GM18867 (cell line): ENCODE data around the gene BSPRY.
"Not testable (repeated sequence)": the region's sequence is repeated elsewhere in the genome, so short reads cannot be mapped to it uniquely, and the experiment has no call there.

Experiments
- ATAC-seq: cut with Tn5 transposase; IDR thresholded peaks from one replicate; pipeline ENCODE4 v1.9.1; 2021; ENCODE audit warnings: mild to moderate bottlenecking, moderate library complexity; ENCODE audit not compliant: unreplicated experiment

BSPRY gene

GRCh38 chr9:113340011-113340699 is 9.2 kb upstream of the BSPRY start, which contains the start of gene WDR31:
Gene WDR31 (minus strand): TSS chr9:113340275. CDS start chr9:113332022, 8,253 bp downstream.
- peak; percentile 99 for ATAC-seq

GRCh38 chr9:113341712-113342410 is 7.5 kb upstream of the BSPRY start:
- no peak for ATAC-seq

DNA sequence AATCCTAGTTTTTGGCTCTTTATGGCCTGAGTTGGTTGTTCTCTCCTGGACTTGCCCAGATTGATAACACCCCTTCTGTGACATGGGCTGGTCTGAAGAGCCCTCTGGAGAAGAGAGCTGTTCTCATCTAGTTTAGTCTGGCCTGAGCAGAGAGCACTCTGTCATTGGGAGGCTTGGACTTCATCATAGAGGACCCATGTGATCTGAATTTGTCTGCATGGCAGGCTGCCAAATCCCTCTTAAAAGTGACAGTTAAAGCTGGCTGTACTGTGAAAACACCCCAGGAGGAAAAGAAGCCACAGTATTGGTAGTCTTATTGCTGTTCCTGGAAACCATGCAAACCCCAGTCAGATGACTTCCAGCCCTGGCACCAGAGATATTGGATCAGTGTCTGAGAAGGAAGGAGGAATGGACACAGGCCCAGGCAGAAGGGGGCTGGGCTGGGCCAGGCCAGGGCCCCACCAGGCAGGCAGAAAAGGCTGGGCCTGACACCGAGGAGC is 5.6 kb upstream of the BSPRY start:
- ATAC-seq: no peak

DNA sequence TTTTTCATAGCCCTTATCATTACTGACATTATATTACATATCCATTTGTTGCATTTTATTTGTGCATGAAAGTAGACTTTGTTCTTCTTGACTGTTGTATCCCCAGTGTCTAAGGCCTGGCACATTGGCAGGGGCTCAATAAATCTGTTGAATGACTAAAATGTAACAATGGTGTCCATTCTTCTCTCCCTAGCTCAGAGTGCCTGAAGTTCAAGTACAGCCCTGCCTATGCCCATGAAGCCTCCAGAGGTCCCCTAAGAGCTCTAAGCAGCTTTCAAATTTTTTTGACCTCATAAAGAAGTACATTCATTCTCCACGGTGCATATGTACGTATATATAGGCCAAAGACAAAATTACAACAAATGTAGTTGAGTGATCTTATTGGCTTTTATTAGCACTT is 4.2 kb upstream of the BSPRY start:
- ATAC-seq: no peak

DNA sequence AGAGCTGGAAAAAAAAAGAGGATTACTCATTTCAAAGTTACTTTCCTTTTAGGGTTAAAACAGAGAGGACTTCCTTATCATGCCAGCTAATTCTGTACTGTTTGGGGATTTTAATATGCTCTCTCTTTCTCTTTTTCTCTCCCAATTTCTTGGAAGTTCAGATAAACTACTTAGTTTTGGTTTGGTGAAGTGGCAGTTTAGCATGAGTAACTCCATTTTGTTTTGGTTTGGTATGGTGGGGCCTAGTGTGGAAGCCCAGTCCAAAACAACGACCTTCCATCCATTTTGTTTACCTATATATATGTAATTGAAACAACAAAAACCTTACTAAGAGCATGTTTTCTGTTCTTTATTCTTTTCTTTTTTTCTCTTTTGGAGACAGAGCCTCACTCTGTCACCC is 3.7 kb upstream of the BSPRY start:
- no peak for ATAC-seq

DNA sequence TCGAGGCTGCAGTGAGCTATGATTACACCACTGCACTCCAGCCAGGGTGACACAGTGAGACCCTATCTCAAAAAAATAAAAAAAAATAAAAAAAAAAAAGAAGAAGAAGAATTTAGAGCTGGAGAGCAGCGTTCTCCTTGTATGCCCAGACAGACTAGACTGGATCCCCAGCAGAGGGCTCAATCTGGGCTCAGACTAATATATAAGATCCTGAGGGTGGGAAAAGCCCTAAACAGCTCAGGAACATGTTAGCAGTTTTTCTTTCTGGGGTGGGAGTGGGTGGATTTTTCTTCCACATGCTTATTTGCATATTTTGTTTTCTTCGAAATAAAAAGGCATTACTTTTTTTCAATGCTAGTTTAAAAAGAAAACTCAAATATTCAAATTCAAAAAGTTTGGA is 904 bp upstream of the BSPRY start:
- no peak for ATAC-seq

- ATAC-seq: no peak
Measured at GRCh38 chr9:113349066-113349444, 286 bp upstream of the BSPRY start.

- ATAC-seq: no peak
Measured at GRCh38 chr9:113350107-113350661, 843 bp downstream of the BSPRY start.

- no peak for ATAC-seq
Measured at GRCh38 chr9:113350937-113351336, 1.6 kb downstream of the BSPRY start.

GRCh38 chr9:113352006-113352405 is 2.7 kb downstream of the BSPRY start:
- no peak for ATAC-seq

- no peak for ATAC-seq
Measured at GRCh38 chr9:113352411-113352810, 3.1 kb downstream of the BSPRY start.

DNA sequence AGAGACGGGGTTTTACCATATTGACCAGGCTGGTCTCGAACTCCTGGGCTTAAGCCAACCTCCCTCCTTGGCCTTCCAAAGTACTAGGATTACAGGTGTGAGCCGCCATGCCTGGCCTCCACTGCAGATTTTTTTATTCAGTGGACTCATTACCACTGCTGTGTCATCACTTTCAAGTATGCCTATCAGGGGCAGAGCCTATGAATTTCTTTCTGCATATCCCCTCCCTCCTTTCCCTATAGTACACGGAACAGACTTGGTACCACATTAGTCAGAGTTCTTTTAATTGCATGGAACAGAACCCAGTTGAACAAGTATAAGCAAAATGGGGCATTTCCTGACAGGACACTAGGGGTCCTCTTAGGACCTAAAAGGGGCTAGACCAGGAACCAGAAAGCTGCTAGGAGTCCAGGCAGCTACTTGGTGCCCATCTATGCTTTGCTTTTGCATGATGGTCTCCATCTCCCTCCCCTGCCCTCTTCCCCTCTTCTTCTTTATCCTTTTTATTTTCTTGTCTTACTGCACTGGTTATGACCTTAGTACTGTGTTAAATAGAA is 5.8 kb downstream of the BSPRY start:
- no peak for ATAC-seq

- no peak for ATAC-seq
Measured at GRCh38 chr9:113356686-113357292, 7.4 kb downstream of the BSPRY start.

DNA sequence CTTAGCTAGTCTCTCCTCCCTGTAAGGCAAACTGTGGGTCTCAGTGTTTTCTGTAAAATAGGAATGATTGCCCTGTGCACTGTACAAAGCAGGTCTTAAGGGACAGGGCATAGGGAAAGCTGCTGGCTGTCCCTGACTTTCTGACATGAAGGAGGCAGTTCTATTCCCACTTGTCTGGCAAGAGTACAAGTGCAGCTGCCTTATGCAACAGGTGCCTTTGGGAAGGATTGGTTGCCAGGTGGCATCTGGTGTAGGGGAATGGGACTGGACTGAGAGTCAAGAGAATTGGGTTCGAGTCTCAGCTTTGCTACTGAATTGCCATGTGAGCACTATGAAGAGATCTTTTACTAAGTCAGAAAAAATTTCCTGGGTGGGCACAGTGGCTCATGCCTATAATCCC is 10.0 kb downstream of the BSPRY start:
- no peak for ATAC-seq

- no peak for ATAC-seq
Measured at GRCh38 chr9:113360242-113360842, 11.0 kb downstream of the BSPRY start.

GRCh38 chr9:113361304-113362018 is 12.1 kb downstream of the BSPRY start:
- ATAC-seq: no peak

GRCh38 chr9:113363336-113363735 is 14.0 kb downstream of the BSPRY start:
- ATAC-seq: no peak

GRCh38 chr9:113364951-113365350 is 15.6 kb downstream of the BSPRY start:
- no peak for ATAC-seq

- ATAC-seq: not testable (repeated sequence)
Measured at GRCh38 chr9:113365652-113366051, 16.3 kb downstream of the BSPRY start.

GRCh38 chr9:113368348-113368981 is 19.1 kb downstream of the BSPRY start:
- ATAC-seq: no peak
